ENCODE measurements around the gene EDC3. TPM values are rescaled to one million over a fixed set of nuclear protein-coding genes. Genes with fewer than 3 reads are reported as not detected.
"Not testable (repeated sequence)": the region's sequence is repeated elsewhere in the genome, so short reads cannot be mapped to it uniquely, and the experiment has no call there.

EDC3 gene
- total RNA-seq, 2 donors from 2014 or later = 8.0 to 8.3 TPM

- H3K36me3 ChIP-seq = no peaks in the 10 kb centered on the region
- H3K9me3 ChIP-seq = no peaks in the 10 kb centered on the region
- no peak overlapping the region for H3K27ac ChIP-seq
- TF ChIP-seq, protein P1, sequence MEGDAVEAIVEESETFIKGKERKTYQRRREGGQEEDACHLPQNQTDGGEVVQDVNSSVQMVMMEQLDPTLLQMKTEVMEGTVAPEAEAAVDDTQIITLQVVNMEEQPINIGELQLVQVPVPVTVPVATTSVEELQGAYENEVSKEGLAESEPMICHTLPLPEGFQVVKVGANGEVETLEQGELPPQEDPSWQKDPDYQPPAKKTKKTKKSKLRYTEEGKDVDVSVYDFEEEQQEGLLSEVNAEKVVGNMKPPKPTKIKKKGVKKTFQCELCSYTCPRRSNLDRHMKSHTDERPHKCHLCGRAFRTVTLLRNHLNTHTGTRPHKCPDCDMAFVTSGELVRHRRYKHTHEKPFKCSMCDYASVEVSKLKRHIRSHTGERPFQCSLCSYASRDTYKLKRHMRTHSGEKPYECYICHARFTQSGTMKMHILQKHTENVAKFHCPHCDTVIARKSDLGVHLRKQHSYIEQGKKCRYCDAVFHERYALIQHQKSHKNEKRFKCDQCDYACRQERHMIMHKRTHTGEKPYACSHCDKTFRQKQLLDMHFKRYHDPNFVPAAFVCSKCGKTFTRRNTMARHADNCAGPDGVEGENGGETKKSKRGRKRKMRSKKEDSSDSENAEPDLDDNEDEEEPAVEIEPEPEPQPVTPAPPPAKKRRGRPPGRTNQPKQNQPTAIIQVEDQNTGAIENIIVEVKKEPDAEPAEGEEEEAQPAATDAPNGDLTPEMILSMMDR (IDR thresholded peaks at IDR 0.05) = no peak
- no peak overlapping the region for H3K4me3 ChIP-seq
- no peaks in the 10 kb centered on the region for H3K27me3 ChIP-seq
- no peak for DNase-seq (ENCODE audit: low spot score)
- peaks cover 0 to 7% of the 10 kb centered on the region in 2 donors for H3K4me1 ChIP-seq
Observed at GRCh38 chr15:74604983-74605794, 90.6 kb downstream of the EDC3 start.

GRCh38 chr15:74603789-74604705 lies 91.8 kb downstream of the EDC3 start:
- H3K4me3 ChIP-seq = no peak overlapping the region
- no peaks in the 10 kb centered on the region for H3K36me3 ChIP-seq
- peaks cover 0 to 15% of the 10 kb centered on the region in 2 donors for H3K4me1 ChIP-seq
- TF ChIP-seq, protein P1 (IDR thresholded peaks at IDR 0.05) = no peak
- H3K27me3 ChIP-seq = no peaks in the 10 kb centered on the region
- no peaks in the 10 kb centered on the region for H3K9me3 ChIP-seq
- DNase-seq (ENCODE audit: low spot score) = no peak
- no peak overlapping the region for H3K27ac ChIP-seq

GRCh38 chr15:74603026-74603788 lies 92.6 kb downstream of the EDC3 start:
- H3K4me3 ChIP-seq = no peak overlapping the region
- DNase-seq (ENCODE audit: low spot score) = no peak
- H3K36me3 ChIP-seq = no peaks in the 10 kb centered on the region
- no peaks in the 10 kb centered on the region for H3K9me3 ChIP-seq
- TF ChIP-seq, protein P1 (IDR thresholded peaks at IDR 0.05) = no peak
- H3K27ac ChIP-seq = no peak overlapping the region
- peaks cover 0 to 17% of the 10 kb centered on the region in 2 donors for H3K4me1 ChIP-seq
- no peaks in the 10 kb centered on the region for H3K27me3 ChIP-seq

GRCh38 chr15:74599156-74599555 lies 96.7 kb downstream of the EDC3 start:
- peak overlapping the region; percentile 51 to 59 for H3K4me3 ChIP-seq
- no peaks in the 10 kb centered on the region for H3K27me3 ChIP-seq
- H3K9me3 ChIP-seq = no peaks in the 10 kb centered on the region
- DNase-seq (ENCODE audit: low spot score) = no peak
- peak overlapping the region; percentile 83 to 90 for H3K27ac ChIP-seq
- TF ChIP-seq, protein P1 (IDR thresholded peaks at IDR 0.05) = no peak
- no peaks in the 10 kb centered on the region for H3K36me3 ChIP-seq
- peaks cover 0 to 20% of the 10 kb centered on the region in 2 donors for H3K4me1 ChIP-seq

- Histone ChIP-seq H3K27me3 (no peaks in the 10 kb centered on the region), H3K27ac (peak overlapping the region; percentile 83 to 90), H3K4me3 (peak overlapping the region; percentile 51 to 59), H3K4me1 (peaks cover 0 to 17% of the 10 kb centered on the region in 2 donors), H3K9me3 (no peaks in the 10 kb centered on the region), H3K36me3 (peaks cover 3% of the 10 kb centered on the region)
- TF ChIP-seq, protein P1 (IDR thresholded peaks at IDR 0.05) = no peak
- DNase-seq (ENCODE audit: low spot score) = peak; percentile 96
Observed at GRCh38 chr15:74598126-74598842, 97.5 kb downstream of the EDC3 start.

- not testable (repeated sequence) for H3K27ac ChIP-seq; H3K4me3 ChIP-seq; H3K36me3 ChIP-seq; H3K27me3 ChIP-seq; DNase-seq (ENCODE audit: low spot score); H3K9me3 ChIP-seq
- H3K4me1 ChIP-seq = peaks cover 0 to 17% of the 10 kb centered on the region in 2 donors
Observed at GRCh38 chr15:74597146-74597705, 98.6 kb downstream of the EDC3 start.

- Histone ChIP-seq H3K4me1 (peaks cover 0 to 17% of the 10 kb centered on the region in 2 donors), H3K36me3 (peaks cover 15% of the 10 kb centered on the region)
- not testable (repeated sequence) for DNase-seq (ENCODE audit: low spot score); H3K27ac ChIP-seq; H3K27me3 ChIP-seq; H3K9me3 ChIP-seq; H3K4me3 ChIP-seq
Observed at GRCh38 chr15:74596736-74597135, 99.1 kb downstream of the EDC3 start.

All from right atrium auricular region (tissue), 2 donors.